Astrocyte (in vitro differentiated cells and primary cell): Measurements from ENCODE around the gene ARHGAP26. TPM values are rescaled to one million over a fixed set of nuclear protein-coding genes. Genes with fewer than 3 reads are reported as not detected.

Experiments used
- DNase-seq: peaks from one replicate; pipeline ENCODE4 v3.0.0-alpha.2; 2010; ENCODE audit warnings: low read depth
- FAIRE-seq: peaks from 2 replicates; lab custom pipeline; 2011; peaks lifted over from hg19 to GRCh38; lab: Jason Lieb, UNC
- H2AFZ ChIP-seq: 2 replicates; pipeline ENCODE4 v1.6.0; 2012; ENCODE audit warnings: low read depth, low read length, inconsistent platforms
- H3K27ac ChIP-seq: 2 replicates; pipeline ENCODE4 v1.5.1; 2011; ENCODE audit warnings: low read depth, low read length, inconsistent platforms
- H3K27me3 ChIP-seq: 2 replicates; pipeline ENCODE4 v1.6.0; 2011; ENCODE audit warnings: low read length, inconsistent platforms; ENCODE audit not compliant: insufficient read depth
- H3K36me3 ChIP-seq: 2 replicates; pipeline ENCODE4 v1.5.1; 2011; ENCODE audit warnings: low read length, inconsistent platforms; ENCODE audit not compliant: insufficient read depth
- H3K4me1 ChIP-seq: 2 replicates; pipeline ENCODE4 v1.5.1; 2011; ENCODE audit warnings: low read length, inconsistent platforms; ENCODE audit not compliant: insufficient read depth
- H3K4me2 ChIP-seq: 2 replicates; pipeline ENCODE4 v1.6.0; 2012; ENCODE audit warnings: low read length, inconsistent platforms
- H3K4me3 ChIP-seq: 2 replicates; pipeline ENCODE4 v1.5.1; 2011; ENCODE audit warnings: low read depth, mild to moderate bottlenecking, low read length, inconsistent platforms; ENCODE audit not compliant: insufficient read depth
- H3K79me2 ChIP-seq: 2 replicates; pipeline ENCODE4 v1.6.0; 2012; ENCODE audit warnings: mild to moderate bottlenecking, low read length, inconsistent platforms; ENCODE audit not compliant: insufficient read depth
- H3K9ac ChIP-seq: 2 replicates; pipeline ENCODE4 v1.6.0; 2012; ENCODE audit warnings: mild to moderate bottlenecking, low read length, inconsistent platforms
- H3K9me3 ChIP-seq: 2 replicates; pipeline ENCODE4 v1.5.1; 2012; ENCODE audit warnings: low read depth, mild to moderate bottlenecking, low read length, inconsistent platforms; ENCODE audit not compliant: insufficient read depth
- H4K20me1 ChIP-seq: 2 replicates; pipeline ENCODE4 v1.6.0; 2012; ENCODE audit warnings: low read length, inconsistent platforms; ENCODE audit not compliant: insufficient read depth
- H3K27ac Mint-ChIP-seq: one replicate; pipeline ENCODE4 v1.8.0; 2021; ENCODE audit warnings: mild to moderate bottlenecking, mixed read lengths; ENCODE audit not compliant: unreplicated experiment
- H3K27me3 Mint-ChIP-seq: one replicate; pipeline ENCODE4 v1.8.0; 2021; ENCODE audit warnings: low read depth, mixed read lengths; ENCODE audit not compliant: unreplicated experiment
- H3K36me3 Mint-ChIP-seq: one replicate; pipeline ENCODE4 v1.8.0; 2021; ENCODE audit warnings: low read depth, mixed read lengths; ENCODE audit not compliant: unreplicated experiment
- H3K4me1 Mint-ChIP-seq: one replicate; pipeline ENCODE4 v1.8.0; 2021; ENCODE audit warnings: low read depth, mixed read lengths; ENCODE audit not compliant: unreplicated experiment
- H3K4me3 Mint-ChIP-seq: one replicate; pipeline ENCODE4 v1.8.0; 2021; ENCODE audit warnings: mild to moderate bottlenecking, moderate library complexity, mixed read lengths; ENCODE audit not compliant: unreplicated experiment
- H3K9me3 Mint-ChIP-seq: one replicate; pipeline ENCODE4 v1.8.0; 2021; ENCODE audit warnings: mild to moderate bottlenecking, mixed read lengths; ENCODE audit not compliant: unreplicated experiment
- CTCF ChIP-seq: IDR thresholded peaks from 2 replicates; pipeline ENCODE4 v1.5.1; 2011; ENCODE audit warnings: low read depth, mild to moderate bottlenecking, inconsistent platforms, low read length, moderate library complexity; ENCODE audit not compliant: insufficient read depth
- EZH2 ChIP-seq: IDR thresholded peaks from 2 replicates; pipeline ENCODE4 v1.6.1; 2012; ENCODE audit warnings: mild to moderate bottlenecking, low read length, inconsistent platforms; ENCODE audit not compliant: insufficient read depth
- total RNA-seq: library from RNA; stranded (reverse); gene quantifications from 2 replicates; pipeline ENCODE4 v1.2.1, GENCODE V29; 2021

Gene ARHGAP26
- total RNA-seq, 1 donor from 2014 or later: 5.6 TPM

- peaks cover 8% of the 10 kb centered on the region for H3K4me1 ChIP-seq
- Mint-ChIP-seq H3K4me3 (no peak overlapping the region), H3K27ac (peak overlapping the region; percentile 31), H3K4me1 (peaks cover 24% of the 10 kb centered on the region), H3K9me3 (peaks cover 8% of the 10 kb centered on the region), H3K27me3 (no peaks in the 10 kb centered on the region), H3K36me3 (peaks cover 3% of the 10 kb centered on the region)
- no peak overlapping the region for H2AFZ ChIP-seq
- peaks cover 3% of the 10 kb centered on the region for H3K9me3 ChIP-seq
- H3K79me2 ChIP-seq: no peaks in the 10 kb centered on the region
- H3K27ac ChIP-seq: no peak overlapping the region
- TF ChIP-seq EZH2 (no peak), CTCF (no peak)
- no peak overlapping the region for H3K4me3 ChIP-seq
- no peaks in the 10 kb centered on the region for H3K27me3 ChIP-seq
- H3K4me2 ChIP-seq: no peak overlapping the region
- no peak for FAIRE-seq
- H4K20me1 ChIP-seq: no peaks in the 10 kb centered on the region
- no peak for DNase-seq
- H3K9ac ChIP-seq: no peak overlapping the region
- no peaks in the 10 kb centered on the region for H3K36me3 ChIP-seq
Measured at GRCh38 chr5:143032581-143032836, 262.3 kb downstream of the ARHGAP26 start.

GRCh38 chr5:143033535-143034250 lies 263.5 kb downstream of the ARHGAP26 start:
- H3K27me3 ChIP-seq: no peaks in the 10 kb centered on the region
- H3K27ac Mint-ChIP-seq: peak overlapping the region; percentile 87
- H2AFZ ChIP-seq: no peak overlapping the region
- H3K9me3 ChIP-seq: peaks cover 3% of the 10 kb centered on the region
- H3K36me3 Mint-ChIP-seq: peaks cover 3% of the 10 kb centered on the region
- no peaks in the 10 kb centered on the region for H3K79me2 ChIP-seq
- H3K4me1 ChIP-seq: peaks cover 8% of the 10 kb centered on the region
- peak overlapping the region; percentile 49 for H3K9ac ChIP-seq
- H3K4me3 ChIP-seq: peak overlapping the region; percentile 7
- H3K4me3 Mint-ChIP-seq: no peak overlapping the region
- peaks cover 24% of the 10 kb centered on the region for H3K4me1 Mint-ChIP-seq
- H4K20me1 ChIP-seq: no peaks in the 10 kb centered on the region
- DNase-seq: peak; percentile 99
- H3K36me3 ChIP-seq: no peaks in the 10 kb centered on the region
- H3K4me2 ChIP-seq: peak overlapping the region; percentile 65
- TF ChIP-seq CTCF (no peak), EZH2 (no peak)
- H3K27me3 Mint-ChIP-seq: no peaks in the 10 kb centered on the region
- H3K27ac ChIP-seq: peak overlapping the region; percentile 63
- peak; percentile 99 for FAIRE-seq
- H3K9me3 Mint-ChIP-seq: peaks cover 8% of the 10 kb centered on the region
